Kidney (tissue), 14 donors: Measurements from ENCODE around the gene ROR2. TPM values are rescaled to one million over a fixed set of nuclear protein-coding genes. Genes with fewer than 3 reads are reported as not detected.

Source experiments
- DNase-seq, 5 donors: peaks; one replicate each; pipeline ENCODE4 v3.0.0-alpha.2; 2013 to 2020
- FAIRE-seq: peaks from 2 replicates; lab custom pipeline; 2012; peaks lifted over from hg19 to GRCh38; lab: Jason Lieb, UNC
- H3K27ac ChIP-seq, 2 donors: one replicate each; pipeline ENCODE4 v1.7.0; 2013; ENCODE audit warnings: low read depth in 2 of 2, low read length in 2 of 2, inconsistent platforms in 1 of 2
- H3K27me3 ChIP-seq: one replicate; pipeline ENCODE4 v1.7.1; 2013; ENCODE audit warnings: low read length, inconsistent platforms; ENCODE audit not compliant: control insufficient read depth, insufficient read depth
- H3K36me3 ChIP-seq, 3 donors: one replicate each; pipeline versions ENCODE4 v1.7.0 to v1.7.1; 2013; ENCODE audit warnings: low read length in 3 of 3, control low read depth in 1 of 3, inconsistent platforms in 1 of 3; ENCODE audit not compliant: insufficient read depth in 3 of 3, control insufficient read depth in 2 of 3
- H3K4me1 ChIP-seq, 3 donors: one replicate each; pipeline versions ENCODE4 v1.7.0 to v1.7.1; 2013; ENCODE audit warnings: low read length in 3 of 3, inconsistent platforms in 1 of 3, low read depth in 1 of 3; ENCODE audit not compliant: control insufficient read depth in 2 of 3, insufficient read depth in 2 of 3
- H3K4me3 ChIP-seq, 3 donors: one replicate each; pipeline versions ENCODE4 v1.7.0 to v1.8.1; 2013; ENCODE audit warnings: low read length in 3 of 3, control low read depth in 1 of 3, inconsistent platforms in 1 of 3
- H3K9ac ChIP-seq, 3 donors: one replicate each; pipeline versions ENCODE4 v1.7.0 to v1.7.1; 2013; ENCODE audit warnings: low read length in 3 of 3, control low read depth in 1 of 3, inconsistent platforms in 1 of 3
- H3K9me3 ChIP-seq, 3 donors: one replicate each; pipeline versions ENCODE4 v1.7.0 to v1.7.1; 2013; ENCODE audit warnings: low read length in 3 of 3, control low read depth in 1 of 3, inconsistent platforms in 1 of 3; ENCODE audit not compliant: control insufficient read depth in 2 of 3, insufficient read depth in 1 of 3
- CTCF ChIP-seq: IDR thresholded peaks from 3 replicates; pipeline ENCODE4 v1.5.1; 2012; ENCODE audit warnings: mild to moderate bottlenecking, moderate library complexity, borderline replicate concordance; ENCODE audit not compliant: insufficient read depth; ENCODE audit errors: extremely low read depth
- intact Hi-C: fragments of 100-400 bp; cut with DNase I; formaldehyde crosslinking; loops from one replicate; pipeline ENCODE4 v1.11.1; 2022
- polyA plus RNA-seq: library from polyadenylated mRNA; stranded (reverse); fragments of 350-450 nt; fragmentation: Illumina TruSeq; extraction: RNeasy Lipid Tissue Mini Kit (QIAGEN cat#74804); gene quantifications from one replicate; pipeline ENCODE4 v1.2.3, GENCODE V29; 2014; ENCODE audit warnings: low read depth, low replicate concordance; ENCODE audit not compliant: insufficient read depth
- total RNA-seq: library from RNA; stranded (reverse); fragmentation: NEBNext Ultra II Directional; extraction: Animal tissue kit (Norgen Biotek cat#: 25700); gene quantifications from one replicate; pipeline ENCODE4 v1.2.1, GENCODE V29; 2021
- donor health status: control.
- donor health status: control.
- donor health status: control.
- donor health status: control.
- donor health status: control.
- donor health status: DM: yes; HTN: yes; CAD: no.
- donor health status: Normal renal cell carcinoma (clear cell type).

ROR2 gene
- total and polyA plus RNA-seq, 2 donors from 2014 or later = 1.5 to 5.7 TPM

GRCh38 chr9:91873637-91874051, 76.4 kb downstream of the ROR2 start:
- DNase-seq (peak in 4 of 5 donors; percentile 69 to 92 (median 82)), FAIRE-seq (no peak)
- intact Hi-C loops = no loop called here
- H3K4me3 ChIP-seq = no peak overlapping the region
- H3K9ac ChIP-seq = no peak overlapping the region
- no peaks in the 10 kb centered on the region for H3K4me1 ChIP-seq
- H3K27me3 ChIP-seq = no peaks in the 10 kb centered on the region
- no peaks in the 10 kb centered on the region for H3K36me3 ChIP-seq
- TF ChIP-seq CTCF = no peak
- H3K27ac ChIP-seq = no peak overlapping the region
- H3K9me3 ChIP-seq = no peaks in the 10 kb centered on the region

- Histone ChIP-seq H3K27ac (no peak overlapping the region), H3K36me3 (no peaks in the 10 kb centered on the region), H3K9me3 (no peaks in the 10 kb centered on the region), H3K9ac (no peak overlapping the region), H3K4me3 (no peak overlapping the region), H3K27me3 (no peaks in the 10 kb centered on the region), H3K4me1 (no peaks in the 10 kb centered on the region)
- DNase-seq (no peak), FAIRE-seq (no peak)
- TF ChIP-seq CTCF = no peak
- intact Hi-C loops = no loop called here
Measured at GRCh38 chr9:91868732-91869391, 81.2 kb downstream of the ROR2 start.

GRCh38 chr9:91867740-91868139, 82.3 kb downstream of the ROR2 start:
- no peak for FAIRE-seq
- intact Hi-C loops = no loop called here
- Histone ChIP-seq H3K9me3 (no peaks in the 10 kb centered on the region), H3K4me3 (no peak overlapping the region), H3K9ac (no peak overlapping the region), H3K4me1 (no peaks in the 10 kb centered on the region), H3K36me3 (no peaks in the 10 kb centered on the region), H3K27me3 (no peaks in the 10 kb centered on the region), H3K27ac (no peak overlapping the region)
- TF ChIP-seq CTCF = no peak
- no peak for DNase-seq
